ENCODE results near the gene ABCB6. TPM values are rescaled to one million over a fixed set of nuclear protein-coding genes. Genes with fewer than 3 reads are reported as not detected.

ABCB6 gene
- total RNA-seq, 2 donors from 2014 or later, result 39.1 to 76.0 TPM

DNA sequence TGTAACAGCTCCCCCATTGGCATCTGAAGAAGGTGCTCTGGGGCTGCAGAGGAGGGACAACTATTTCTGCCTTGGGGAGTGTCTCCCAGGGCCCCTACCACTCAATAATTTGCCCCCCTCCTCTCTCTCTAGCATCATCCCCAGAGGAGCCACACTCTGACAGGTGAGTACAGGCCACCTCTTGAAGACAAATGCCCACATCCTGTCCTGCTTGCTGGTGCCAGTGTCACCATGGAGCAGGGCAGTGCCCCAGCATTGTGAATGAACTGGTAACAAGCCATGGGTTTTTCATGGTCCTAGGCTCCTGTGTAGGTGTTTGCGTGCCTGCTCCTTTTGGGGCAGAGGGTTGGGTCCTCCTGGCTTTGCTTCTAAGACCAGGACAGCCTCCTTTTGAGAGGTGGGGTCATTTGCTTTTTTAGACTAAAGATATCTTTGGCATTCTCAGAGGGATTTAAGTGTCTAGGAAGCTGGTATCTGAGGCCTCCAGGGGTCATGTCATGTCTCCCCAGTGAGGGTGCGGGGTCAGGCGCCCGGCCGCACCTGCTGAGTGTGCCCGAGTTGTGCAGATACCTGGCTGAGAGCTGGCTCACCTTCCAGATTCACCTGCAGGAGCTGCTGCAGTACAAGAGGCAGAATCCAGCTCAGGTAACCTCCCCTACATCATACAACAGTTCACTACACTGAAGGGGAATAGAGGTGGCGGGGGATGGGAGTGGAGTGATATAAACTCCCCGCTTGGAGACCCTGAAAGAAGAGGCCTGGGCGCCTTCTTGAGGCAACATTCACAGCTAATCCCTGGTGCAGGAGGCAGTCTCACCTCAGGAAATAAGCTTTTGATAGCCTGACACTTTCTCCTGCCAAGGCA is 38.9 kb downstream of the ABCB6 start:
- Mint-ChIP-seq H3K4me1 (peaks cover 19% of the 10 kb centered on the region), H3K27me3 (ENCODE audit: insufficient read depth) (no peaks in the 10 kb centered on the region), H3K36me3 (ENCODE audit: low read depth) (peaks cover 29% of the 10 kb centered on the region), H3K9me3 (no peaks in the 10 kb centered on the region), H3K27ac (no peak overlapping the region), H3K4me3 (peak overlapping the region; percentile 76)
- Histone ChIP-seq H3K27me3 (ENCODE audit: control insufficient read depth, insufficient read depth, low read length, poor library complexity, severe bottlenecking) (no peaks in the 10 kb centered on the region), H3K36me3 (ENCODE audit: control insufficient read depth, insufficient read depth, low read length) (peaks cover 50% of the 10 kb centered on the region), H3K9ac (ENCODE audit: extremely low read depth, low read length, poor library complexity, severe bottlenecking) (no peak overlapping the region), H3K4me3 (ENCODE audit: low read length) (peak overlapping the region; percentile 96), H3K4me1 (ENCODE audit: control insufficient read depth, insufficient read depth, low read length) (no peaks in the 10 kb centered on the region), H3K9me3 (ENCODE audit: control insufficient read depth, low read length) (no peaks in the 10 kb centered on the region), H3K27ac (ENCODE audit: low read depth, low read length) (no peak overlapping the region)
- TF ChIP-seq, protein P1, sequence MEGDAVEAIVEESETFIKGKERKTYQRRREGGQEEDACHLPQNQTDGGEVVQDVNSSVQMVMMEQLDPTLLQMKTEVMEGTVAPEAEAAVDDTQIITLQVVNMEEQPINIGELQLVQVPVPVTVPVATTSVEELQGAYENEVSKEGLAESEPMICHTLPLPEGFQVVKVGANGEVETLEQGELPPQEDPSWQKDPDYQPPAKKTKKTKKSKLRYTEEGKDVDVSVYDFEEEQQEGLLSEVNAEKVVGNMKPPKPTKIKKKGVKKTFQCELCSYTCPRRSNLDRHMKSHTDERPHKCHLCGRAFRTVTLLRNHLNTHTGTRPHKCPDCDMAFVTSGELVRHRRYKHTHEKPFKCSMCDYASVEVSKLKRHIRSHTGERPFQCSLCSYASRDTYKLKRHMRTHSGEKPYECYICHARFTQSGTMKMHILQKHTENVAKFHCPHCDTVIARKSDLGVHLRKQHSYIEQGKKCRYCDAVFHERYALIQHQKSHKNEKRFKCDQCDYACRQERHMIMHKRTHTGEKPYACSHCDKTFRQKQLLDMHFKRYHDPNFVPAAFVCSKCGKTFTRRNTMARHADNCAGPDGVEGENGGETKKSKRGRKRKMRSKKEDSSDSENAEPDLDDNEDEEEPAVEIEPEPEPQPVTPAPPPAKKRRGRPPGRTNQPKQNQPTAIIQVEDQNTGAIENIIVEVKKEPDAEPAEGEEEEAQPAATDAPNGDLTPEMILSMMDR (conservative IDR thresholded peaks at IDR 0.05), result no peak
- DNase-seq, result no peak
- WGBS, 2 experiments (ENCODE audit: insufficient coverage in 1 of 2, insufficient read length in 1 of 2), result 97 to 99% methylated on average over 8 to 9 of the region's 9 CpGs

DNA sequence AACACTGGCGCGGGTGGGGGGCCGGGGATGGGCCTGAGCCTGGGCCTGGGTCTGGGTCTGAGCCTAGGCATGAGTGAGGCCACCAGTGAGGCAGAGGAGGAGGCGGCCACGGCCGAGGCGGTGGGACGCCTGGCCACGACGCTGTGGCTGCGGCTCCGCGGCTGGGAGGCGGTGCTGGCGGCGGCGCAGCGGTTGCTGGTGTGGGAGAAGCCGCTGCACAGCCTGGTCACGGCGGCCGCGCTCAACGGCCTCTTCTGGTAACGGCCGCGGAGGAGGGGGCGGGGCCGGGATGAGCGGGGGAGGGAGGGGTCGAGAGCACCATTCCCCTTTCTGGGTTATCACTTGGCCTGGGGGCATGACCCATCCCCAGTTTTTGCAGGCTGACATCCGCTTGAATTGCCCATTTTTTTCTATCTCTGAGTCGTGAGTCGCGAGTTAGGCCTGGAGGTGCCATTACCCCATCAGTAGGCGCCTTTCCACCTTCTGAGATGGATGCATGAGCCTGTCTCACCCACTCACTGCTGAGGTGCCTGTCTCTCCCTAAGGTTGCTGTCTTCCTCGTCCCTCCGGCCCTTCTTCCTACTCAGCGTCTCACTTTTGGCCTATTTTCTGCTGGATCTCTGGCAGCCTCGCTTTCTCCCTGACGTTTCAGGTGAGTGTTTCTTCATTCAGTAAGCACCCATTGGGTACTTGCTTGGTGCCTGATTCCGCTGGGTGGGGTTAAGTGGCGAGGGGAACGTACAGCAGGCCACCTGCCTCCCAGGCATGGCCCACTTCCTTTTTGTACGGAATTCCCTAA is 40.2 kb downstream of the ABCB6 start:
- Mint-ChIP-seq H3K27ac (peak overlapping the region; percentile 44), H3K4me3 (peak overlapping the region; percentile 76), H3K9me3 (no peaks in the 10 kb centered on the region), H3K36me3 (ENCODE audit: low read depth) (peaks cover 34% of the 10 kb centered on the region), H3K27me3 (ENCODE audit: insufficient read depth) (no peaks in the 10 kb centered on the region), H3K4me1 (peaks cover 19% of the 10 kb centered on the region)
- TF ChIP-seq, protein P1 (conservative IDR thresholded peaks at IDR 0.05), result no peak
- whole genome bisulfite sequencing, 2 experiments (ENCODE audit: insufficient coverage in 1 of 2, insufficient read length in 1 of 2), result 6 to 7% methylated on average over 11 to 45 of the region's 45 CpGs
- Histone ChIP-seq H3K9me3 (ENCODE audit: control insufficient read depth, low read length) (no peaks in the 10 kb centered on the region), H3K4me3 (ENCODE audit: low read length) (peak overlapping the region; percentile 96), H3K9ac (ENCODE audit: extremely low read depth, low read length, poor library complexity, severe bottlenecking) (no peak overlapping the region), H3K36me3 (ENCODE audit: control insufficient read depth, insufficient read depth, low read length) (peaks cover 56% of the 10 kb centered on the region), H3K27me3 (ENCODE audit: control insufficient read depth, insufficient read depth, low read length, poor library complexity, severe bottlenecking) (no peaks in the 10 kb centered on the region), H3K4me1 (ENCODE audit: control insufficient read depth, insufficient read depth, low read length) (no peaks in the 10 kb centered on the region), H3K27ac (ENCODE audit: low read depth, low read length) (peak overlapping the region; percentile 57)
- no peak for DNase-seq

GRCh38 chr2:219177552-219178376 is 41.0 kb downstream of the ABCB6 start, which contains the start of gene RETREG2:
RETREG2 (plus strand) TSS chr2:219178275; CDS start chr2:219178353, 78 bp downstream.
- peak; percentile 95 for DNase-seq
- H3K36me3 ChIP-seq (ENCODE audit: control insufficient read depth, insufficient read depth, low read length), result peaks cover 55% of the 10 kb centered on the region
- Mint-ChIP-seq H3K4me3 (peak within 1 kb of the TSS; percentile 76), H3K4me1 (peaks cover 19% of the 10 kb centered on the region), H3K27me3 (ENCODE audit: insufficient read depth) (no peaks in the 10 kb centered on the region), H3K9me3 (no peaks in the 10 kb centered on the region), H3K36me3 (ENCODE audit: low read depth) (peaks cover 31% of the 10 kb centered on the region), H3K27ac (peak within 1 kb of the TSS; percentile 95)
- H3K9ac ChIP-seq (ENCODE audit: extremely low read depth, low read length, poor library complexity, severe bottlenecking), result peak within 1 kb of the TSS; percentile 63
- H3K27ac ChIP-seq (ENCODE audit: low read depth, low read length), result peak within 1 kb of the TSS; percentile 78
- H3K9me3 ChIP-seq (ENCODE audit: control insufficient read depth, low read length), result no peaks in the 10 kb centered on the region
- no peaks in the 10 kb centered on the region for H3K4me1 ChIP-seq (ENCODE audit: control insufficient read depth, insufficient read depth, low read length)
- H3K4me3 ChIP-seq (ENCODE audit: low read length), result peak within 1 kb of the TSS; percentile 96
- TF ChIP-seq, protein P1 (conservative IDR thresholded peaks at IDR 0.05), result peak; percentile 62
- 0 to 1% methylated on average over 31 to 67 of the region's 67 CpGs for WGBS, 2 experiments (ENCODE audit: insufficient coverage in 1 of 2, insufficient read length in 1 of 2)
- no peaks in the 10 kb centered on the region for H3K27me3 ChIP-seq (ENCODE audit: control insufficient read depth, insufficient read depth, low read length, poor library complexity, severe bottlenecking)
